LNCaP clone FGC (cell line): ENCODE measurements around the gene UBE2L5.

Source experiments
- DNase-seq: peaks from one replicate; pipeline ENCODE4 v3.0.0-alpha.2; 2011; ENCODE audit warnings: low read depth
- H3K4me3 ChIP-seq: 2 replicates; pipeline ENCODE4 v1.5.1; 2011; ENCODE audit warnings: mild to moderate bottlenecking, low read depth, low read length, control low read depth
- TF ChIP-seq, protein P1 (sequence below): IDR thresholded peaks from 2 replicates; pipeline ENCODE4 v1.5.1; 2012; ENCODE audit warnings: mild to moderate bottlenecking; ENCODE audit not compliant: control insufficient read depth, insufficient read depth; ENCODE audit errors: extremely low read depth

The UBE2L5 gene

DNA sequence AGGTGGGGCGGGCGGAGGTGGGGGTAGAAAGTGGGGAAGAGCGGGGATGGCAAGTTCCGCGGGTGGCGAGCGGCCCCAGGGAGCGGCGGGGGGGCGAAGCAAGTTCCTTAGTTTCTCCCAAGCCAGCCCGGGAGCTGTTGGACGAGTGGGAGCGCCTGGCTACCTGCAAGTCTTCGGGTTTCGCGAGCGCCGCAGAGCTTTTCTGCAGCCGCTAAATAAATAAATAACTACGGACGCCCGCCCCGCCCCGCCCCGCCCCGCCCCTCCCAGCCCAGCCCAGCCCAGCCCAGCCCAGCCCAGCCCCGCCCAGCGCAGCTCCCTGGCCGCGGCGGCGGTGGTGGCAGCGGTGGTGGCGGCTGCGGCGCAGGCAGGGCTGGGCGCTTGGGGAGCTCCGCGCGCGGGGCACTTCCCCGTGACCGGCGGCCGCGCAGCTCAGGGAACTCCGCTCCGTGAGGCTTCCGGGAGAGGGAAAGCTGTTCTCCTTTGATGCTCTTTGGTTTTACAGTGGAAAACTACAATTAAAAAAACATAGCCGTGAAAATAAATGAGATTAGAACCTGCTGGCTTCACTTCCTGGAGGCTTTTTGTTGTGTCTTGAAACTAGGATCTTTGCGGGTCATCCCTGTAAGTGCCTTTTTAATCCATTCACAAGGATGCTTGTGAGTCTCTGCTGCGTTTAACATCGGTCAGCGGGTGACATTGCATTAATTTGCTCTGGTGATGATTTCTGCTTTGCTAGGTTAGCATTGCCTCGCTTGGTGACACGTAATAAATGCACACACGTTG lies at the start of gene UBE2L5:
Gene UBE2L5 (plus strand): TSS at position 440 of the 786 bp plus-strand sequence. CDS start 5,498 bp downstream, outside the sequence.
- TF ChIP-seq, protein P1, sequence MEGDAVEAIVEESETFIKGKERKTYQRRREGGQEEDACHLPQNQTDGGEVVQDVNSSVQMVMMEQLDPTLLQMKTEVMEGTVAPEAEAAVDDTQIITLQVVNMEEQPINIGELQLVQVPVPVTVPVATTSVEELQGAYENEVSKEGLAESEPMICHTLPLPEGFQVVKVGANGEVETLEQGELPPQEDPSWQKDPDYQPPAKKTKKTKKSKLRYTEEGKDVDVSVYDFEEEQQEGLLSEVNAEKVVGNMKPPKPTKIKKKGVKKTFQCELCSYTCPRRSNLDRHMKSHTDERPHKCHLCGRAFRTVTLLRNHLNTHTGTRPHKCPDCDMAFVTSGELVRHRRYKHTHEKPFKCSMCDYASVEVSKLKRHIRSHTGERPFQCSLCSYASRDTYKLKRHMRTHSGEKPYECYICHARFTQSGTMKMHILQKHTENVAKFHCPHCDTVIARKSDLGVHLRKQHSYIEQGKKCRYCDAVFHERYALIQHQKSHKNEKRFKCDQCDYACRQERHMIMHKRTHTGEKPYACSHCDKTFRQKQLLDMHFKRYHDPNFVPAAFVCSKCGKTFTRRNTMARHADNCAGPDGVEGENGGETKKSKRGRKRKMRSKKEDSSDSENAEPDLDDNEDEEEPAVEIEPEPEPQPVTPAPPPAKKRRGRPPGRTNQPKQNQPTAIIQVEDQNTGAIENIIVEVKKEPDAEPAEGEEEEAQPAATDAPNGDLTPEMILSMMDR = no peak
- H3K4me3 ChIP-seq = peak within 1 kb of the TSS; percentile 57
- DNase-seq = no peak

DNA sequence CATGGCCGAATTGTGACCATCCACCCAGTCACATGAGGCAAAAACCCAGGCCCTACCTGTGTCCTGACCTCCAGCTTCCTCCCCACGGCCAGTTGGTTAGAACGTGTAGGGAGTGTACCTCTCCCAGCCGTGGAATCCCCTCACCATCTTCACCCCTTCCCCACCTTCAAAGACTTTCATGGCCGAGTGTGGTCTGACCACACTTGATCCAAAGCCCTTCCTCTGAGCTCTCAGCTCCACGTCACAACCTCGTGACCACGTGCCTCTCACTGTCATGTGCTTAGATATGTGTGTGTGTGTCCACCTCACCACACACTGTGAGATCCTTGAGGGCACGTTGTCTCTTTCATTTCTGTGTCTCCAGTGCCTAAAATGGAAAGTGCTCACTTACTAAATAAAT lies 48.6 kb upstream of the UBE2L5 start:
- DNase-seq = no peak
- no peak overlapping the region for H3K4me3 ChIP-seq
- TF ChIP-seq, protein P1 = no peak

DNA sequence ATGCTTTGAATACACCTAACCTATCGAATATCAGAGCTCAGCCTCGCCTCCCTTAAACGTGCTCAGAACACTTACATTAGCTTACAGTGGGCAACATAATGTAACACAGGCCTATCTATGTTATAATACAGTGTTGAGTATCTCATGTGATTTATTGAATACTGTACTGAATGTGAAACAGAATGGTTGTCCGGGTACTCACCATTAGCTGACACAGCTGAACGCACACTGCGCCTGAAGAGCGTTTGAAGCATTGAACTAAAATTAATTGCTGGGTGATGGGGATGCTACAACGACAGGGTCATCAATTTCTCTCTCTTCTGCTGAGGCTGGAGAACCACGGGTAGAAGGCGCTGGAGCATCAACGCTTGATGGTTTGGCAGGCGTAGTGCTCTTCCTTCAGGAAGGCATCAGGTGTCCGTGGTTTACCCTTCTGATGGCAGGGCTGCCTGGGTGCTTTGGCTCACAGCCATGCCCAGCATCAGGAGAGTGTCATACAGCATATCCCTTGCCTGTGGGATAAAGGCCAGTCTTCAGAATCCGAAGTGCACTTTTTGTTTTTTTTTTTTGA lies 46.9 kb upstream of the UBE2L5 start:
- no peak for DNase-seq
- TF ChIP-seq, protein P1 = no peak
- H3K4me3 ChIP-seq = no peak overlapping the region

DNA sequence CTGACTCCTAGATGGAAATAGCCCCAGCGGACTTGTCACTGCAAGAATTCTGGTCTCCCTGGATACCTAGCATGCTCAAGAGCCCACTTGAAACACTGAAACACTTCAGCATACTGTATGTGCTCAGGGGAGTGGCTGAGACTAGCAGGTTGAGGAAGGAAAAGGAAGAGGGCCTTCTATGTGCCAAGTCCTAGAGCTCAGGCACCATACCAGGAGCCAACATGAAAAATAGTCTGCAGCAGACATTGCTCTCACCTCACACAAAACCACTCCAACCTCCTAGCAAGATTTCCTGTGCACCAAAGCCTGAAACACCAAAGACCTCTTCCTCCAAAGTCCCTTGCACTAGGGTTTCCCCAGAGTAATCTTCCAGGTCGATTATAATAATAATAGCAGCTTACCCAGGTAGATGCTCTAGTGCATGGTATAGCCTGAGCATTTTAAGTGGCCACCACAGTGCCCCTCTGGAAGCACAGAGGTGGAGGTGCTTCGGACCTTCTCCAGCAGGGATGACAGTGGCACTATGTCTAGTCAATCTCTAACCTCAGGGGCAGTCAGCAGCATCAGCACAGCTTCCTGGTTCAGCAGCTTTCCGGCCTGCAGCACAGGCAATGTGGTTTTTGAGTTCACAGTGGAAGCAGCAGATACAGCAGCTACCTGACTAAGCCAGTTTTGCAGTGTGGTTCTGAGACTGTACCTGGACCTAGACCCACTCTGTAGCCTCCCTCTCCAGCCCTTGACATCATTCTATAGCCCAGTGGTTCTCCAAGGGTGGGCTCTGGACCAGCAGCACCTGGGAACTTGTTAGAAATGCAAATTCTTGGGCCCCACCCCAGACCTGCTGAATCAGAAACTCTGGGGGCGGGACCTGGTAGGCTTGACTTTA lies 45.6 kb upstream of the UBE2L5 start:
- TF ChIP-seq, protein P1 = no peak
- DNase-seq = no peak
- H3K4me3 ChIP-seq = no peak overlapping the region

DNA sequence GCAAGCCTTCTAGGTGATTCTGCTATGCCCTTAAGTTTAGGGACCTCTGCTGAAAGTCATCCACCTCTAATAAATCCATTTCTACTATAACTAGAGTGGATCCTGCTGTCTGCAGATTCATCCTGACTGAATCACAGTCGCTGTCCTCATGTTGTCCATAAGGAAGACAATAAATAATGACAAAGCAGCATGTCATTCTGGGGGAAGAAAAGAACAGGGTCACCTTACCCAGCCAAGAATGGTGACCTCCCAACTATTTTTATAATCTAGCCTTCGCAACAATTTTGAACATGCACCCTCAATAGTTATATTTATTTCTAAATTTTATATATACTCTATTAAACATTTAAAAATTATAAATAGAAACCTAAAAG lies 45.0 kb upstream of the UBE2L5 start:
- no peak for DNase-seq
- TF ChIP-seq, protein P1 = no peak
- no peak overlapping the region for H3K4me3 ChIP-seq

DNA sequence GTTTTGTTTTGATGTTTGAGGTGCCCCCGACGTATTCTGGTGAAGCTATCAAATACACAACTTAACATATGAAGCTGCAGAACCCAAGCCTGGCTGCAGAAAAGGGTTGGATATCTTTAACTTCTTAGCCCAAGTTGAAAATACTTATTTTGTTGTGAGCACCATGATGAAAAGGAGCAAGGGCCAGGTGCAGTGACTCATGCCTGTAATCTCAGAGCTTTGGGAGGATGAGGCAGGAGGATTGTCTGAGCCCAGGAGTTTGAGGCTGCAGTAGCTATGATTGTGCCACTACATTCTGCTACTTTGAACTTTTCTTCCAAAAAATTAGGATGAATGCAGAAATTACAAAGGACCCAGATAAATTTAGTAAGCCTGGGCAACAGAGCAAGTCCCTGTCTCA lies 44.1 kb upstream of the UBE2L5 start:
- no peak overlapping the region for H3K4me3 ChIP-seq
- TF ChIP-seq, protein P1 = no peak
- DNase-seq = no peak
